Spleen (tissue), 7 donors: ENCODE data around the gene HMCN1.

Source experiments
- POLR2A ChIP-seq, 3 donors: fragments of 450-650 bp; IDR thresholded peaks; one replicate each; pipeline ENCODE4 v1.5.1; 2017; ENCODE audit warnings: antibody characterized with exemption in 3 of 3, mild to moderate bottlenecking in 1 of 3
- TF ChIP-seq, protein P1 (sequence below), 11 experiments: fragments of 200-600 bp in 7 of 11; fragments of 450-650 bp in 4 of 11; sonication (generic) in 4 of 11; IDR thresholded peaks in 8 of 11; conservative IDR thresholded peaks in 3 of 11; 1 replicate in 7 of 11; 2 replicates in 4 of 11; pipeline versions ENCODE4 v1.4.0 to v1.8.0; 2016 to 2021; ENCODE audit warnings: antibody characterized with exemption in 11 of 11, inconsistent platforms in 4 of 11, mild to moderate bottlenecking in 1 of 11
- donor health status: DM: no; HTN: no; CAD: no; lungs with moderate emphysema.
- donor health status: DM: no; HTN: no; CAD: no.
- donor health status: DM: no; HTN: no; CAD: no.

DNA sequence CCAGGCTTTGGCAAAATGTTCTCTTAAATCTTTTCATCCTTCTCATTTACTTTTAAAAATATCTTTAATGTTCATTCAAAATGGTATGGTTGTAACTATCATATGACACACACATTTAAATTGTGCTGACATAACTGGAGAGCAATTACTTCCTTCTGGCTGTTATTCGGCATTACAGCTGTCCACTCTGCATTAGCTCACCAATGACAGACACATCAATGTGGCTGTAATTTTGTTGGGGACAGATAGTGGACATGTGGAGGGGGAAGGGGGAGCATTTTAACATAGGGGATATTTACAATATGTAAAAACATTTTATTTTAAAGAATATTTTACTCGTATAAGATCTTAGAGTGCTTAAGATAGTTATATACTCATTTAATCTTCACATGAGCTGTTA is 319.8 kb downstream of the HMCN1 start:
- TF ChIP-seq, protein P1, sequence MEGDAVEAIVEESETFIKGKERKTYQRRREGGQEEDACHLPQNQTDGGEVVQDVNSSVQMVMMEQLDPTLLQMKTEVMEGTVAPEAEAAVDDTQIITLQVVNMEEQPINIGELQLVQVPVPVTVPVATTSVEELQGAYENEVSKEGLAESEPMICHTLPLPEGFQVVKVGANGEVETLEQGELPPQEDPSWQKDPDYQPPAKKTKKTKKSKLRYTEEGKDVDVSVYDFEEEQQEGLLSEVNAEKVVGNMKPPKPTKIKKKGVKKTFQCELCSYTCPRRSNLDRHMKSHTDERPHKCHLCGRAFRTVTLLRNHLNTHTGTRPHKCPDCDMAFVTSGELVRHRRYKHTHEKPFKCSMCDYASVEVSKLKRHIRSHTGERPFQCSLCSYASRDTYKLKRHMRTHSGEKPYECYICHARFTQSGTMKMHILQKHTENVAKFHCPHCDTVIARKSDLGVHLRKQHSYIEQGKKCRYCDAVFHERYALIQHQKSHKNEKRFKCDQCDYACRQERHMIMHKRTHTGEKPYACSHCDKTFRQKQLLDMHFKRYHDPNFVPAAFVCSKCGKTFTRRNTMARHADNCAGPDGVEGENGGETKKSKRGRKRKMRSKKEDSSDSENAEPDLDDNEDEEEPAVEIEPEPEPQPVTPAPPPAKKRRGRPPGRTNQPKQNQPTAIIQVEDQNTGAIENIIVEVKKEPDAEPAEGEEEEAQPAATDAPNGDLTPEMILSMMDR (IDR thresholded peaks at IDR 0.05 in 8 of 11, conservative IDR thresholded peaks at IDR 0.05 in 3 of 11), result no peak
- TF ChIP-seq POLR2A (IDR thresholded peaks at IDR 0.05), result no peak
